ENCODE measurements around the gene MLLT10.

DNA sequence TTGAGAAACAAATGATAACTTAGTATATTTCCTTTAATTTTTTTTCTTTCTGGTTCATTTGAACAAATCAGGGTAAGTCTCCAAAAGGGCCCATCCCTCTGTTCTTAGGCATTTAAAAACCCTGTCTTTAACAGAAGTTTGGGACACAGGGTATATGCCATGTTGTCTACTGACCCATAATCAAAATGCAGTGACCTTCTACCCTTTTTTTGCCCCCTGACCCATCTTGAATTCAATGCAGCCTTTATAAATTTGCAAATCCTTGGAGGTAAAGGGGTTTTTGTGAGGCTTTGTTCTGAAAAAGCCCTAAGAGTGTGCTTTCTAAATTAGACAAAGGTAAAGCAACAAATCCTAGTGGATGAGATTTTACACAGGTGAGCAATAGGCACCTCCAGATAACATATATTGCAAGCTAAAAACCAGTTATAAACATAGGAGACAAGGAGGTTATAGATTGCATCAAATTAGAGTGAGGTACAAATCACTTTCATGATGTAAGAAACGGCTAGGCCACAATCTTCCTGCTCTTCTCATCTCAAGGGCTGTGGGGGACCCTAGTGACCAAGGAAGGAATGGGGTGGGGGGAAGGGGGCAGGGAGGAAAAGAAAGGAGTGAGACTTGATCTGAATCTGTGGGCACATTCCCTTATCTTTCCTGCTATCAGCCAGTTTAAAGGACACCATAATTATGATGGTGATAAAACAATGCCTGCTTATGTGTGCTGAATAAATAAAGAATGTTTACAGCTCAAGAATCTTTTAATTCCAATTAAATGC, 11.2 kb upstream of the MLLT10 start:
- no peak for TF ChIP-seq RCOR1 (conservative IDR thresholded peaks at IDR 0.05; ENCODE audit: low read depth, low read length)
- no peak for TF ChIP-seq NBN (IDR thresholded peaks at IDR 0.05)
- no peak for TF ChIP-seq EP300 (IDR thresholded peaks at IDR 0.05; ENCODE audit: borderline replicate concordance in 1 of 2, control insufficient read depth in 1 of 2, low read depth in 2 of 2, low read length in 2 of 2)
- no peak for TF ChIP-seq SMC3 (IDR thresholded peaks at IDR 0.05; ENCODE audit: borderline replicate concordance, low read length)

Measured in GM12878 (cell line).